Activated T-cell treated with anti-CD3 and anti-CD28 coated beads, Interleukin-2, amount 50 U/mL, for 48 hours (primary cell): ENCODE data around the gene BRME1.
A peak's percentile ranks its signal among the peaks of the same experiment; 100 is the strongest.
"Not testable (repeated sequence)": the region's sequence is repeated elsewhere in the genome, so short reads cannot be mapped to it uniquely, and the experiment has no call there.

ENCODE experiments used
- DNase-seq, 2 experiments: peaks; one replicate each; pipeline ENCODE4 v3.0.0-alpha.2; 2020

The BRME1 gene

DNA sequence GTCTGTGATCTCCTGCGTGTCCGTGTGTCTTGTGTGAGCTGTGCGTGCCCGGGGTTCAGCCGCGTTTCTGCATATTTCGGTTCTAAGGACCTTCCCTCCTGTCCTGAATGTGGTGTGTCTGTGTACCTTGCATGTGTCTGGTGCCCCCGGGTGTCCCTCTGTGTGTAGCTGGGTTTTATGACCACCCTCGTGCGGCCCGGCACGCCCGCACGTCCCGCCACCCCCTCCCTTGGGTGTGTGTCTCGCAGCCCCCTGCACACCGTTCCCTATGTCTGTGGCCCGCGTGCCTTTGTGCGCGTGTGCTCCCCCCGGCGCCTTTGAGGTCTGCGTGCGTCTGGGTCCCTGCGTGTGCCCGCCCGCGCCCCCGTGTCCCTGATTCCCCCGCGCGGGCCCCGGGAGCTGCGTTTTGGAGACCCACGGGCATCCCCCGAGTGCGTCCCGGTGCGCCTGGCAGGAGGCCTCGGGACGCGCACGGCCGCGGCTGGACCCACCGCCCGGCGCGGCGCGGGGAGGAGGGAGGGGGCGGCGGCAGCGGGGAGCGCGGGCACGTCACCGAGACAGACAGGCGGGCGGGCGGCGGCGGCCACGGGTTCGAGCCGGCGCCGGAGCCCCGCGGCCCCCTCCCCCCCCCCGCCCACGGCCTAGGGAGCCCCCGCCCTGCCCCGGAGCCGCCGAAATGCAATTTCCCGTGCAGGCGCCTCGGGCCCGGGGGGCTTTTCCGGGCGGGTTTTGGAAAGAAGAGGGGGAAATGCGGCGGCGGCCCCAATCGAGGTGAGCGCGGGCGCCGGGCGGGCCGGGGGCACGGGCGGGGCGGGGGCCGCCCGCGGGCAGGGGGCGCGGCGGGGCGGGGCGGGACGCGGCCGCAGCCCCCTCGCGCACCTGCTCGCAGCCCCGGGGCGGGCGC is 41.0 kb downstream of the BRME1 start:
- no peak for DNase-seq

DNA sequence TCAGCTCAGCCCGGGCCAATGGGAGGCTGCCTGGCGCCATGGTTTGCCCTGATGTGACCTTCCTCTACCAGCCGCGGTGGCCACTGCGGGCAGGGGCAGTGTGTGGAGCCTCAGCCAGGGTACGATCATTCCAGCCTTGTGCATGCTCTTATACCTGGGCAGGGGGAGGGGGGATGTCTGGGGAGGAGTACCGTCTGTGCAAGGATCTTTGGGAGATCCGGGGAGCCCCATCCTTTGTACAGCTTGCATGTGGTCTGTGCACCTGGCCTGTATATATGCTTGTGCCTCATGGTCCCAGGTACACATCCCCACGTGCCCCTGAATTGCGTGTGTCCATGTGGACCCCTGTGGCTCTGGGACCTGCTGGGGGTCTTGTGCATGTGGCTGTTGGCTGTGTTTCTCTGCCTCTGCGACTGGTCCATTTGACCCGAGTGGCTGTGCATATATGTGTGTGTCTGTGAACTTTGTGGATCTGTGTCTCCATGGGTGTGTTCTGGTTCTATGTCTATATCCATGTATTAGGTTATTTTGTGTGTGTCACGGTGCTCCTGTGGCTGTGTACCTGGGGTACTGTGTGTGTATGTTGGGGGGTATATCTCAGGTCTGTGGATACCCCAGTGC is 41.8 kb downstream of the BRME1 start:
- DNase-seq = peak in 1 of 2 experiments; percentile 42

DNA sequence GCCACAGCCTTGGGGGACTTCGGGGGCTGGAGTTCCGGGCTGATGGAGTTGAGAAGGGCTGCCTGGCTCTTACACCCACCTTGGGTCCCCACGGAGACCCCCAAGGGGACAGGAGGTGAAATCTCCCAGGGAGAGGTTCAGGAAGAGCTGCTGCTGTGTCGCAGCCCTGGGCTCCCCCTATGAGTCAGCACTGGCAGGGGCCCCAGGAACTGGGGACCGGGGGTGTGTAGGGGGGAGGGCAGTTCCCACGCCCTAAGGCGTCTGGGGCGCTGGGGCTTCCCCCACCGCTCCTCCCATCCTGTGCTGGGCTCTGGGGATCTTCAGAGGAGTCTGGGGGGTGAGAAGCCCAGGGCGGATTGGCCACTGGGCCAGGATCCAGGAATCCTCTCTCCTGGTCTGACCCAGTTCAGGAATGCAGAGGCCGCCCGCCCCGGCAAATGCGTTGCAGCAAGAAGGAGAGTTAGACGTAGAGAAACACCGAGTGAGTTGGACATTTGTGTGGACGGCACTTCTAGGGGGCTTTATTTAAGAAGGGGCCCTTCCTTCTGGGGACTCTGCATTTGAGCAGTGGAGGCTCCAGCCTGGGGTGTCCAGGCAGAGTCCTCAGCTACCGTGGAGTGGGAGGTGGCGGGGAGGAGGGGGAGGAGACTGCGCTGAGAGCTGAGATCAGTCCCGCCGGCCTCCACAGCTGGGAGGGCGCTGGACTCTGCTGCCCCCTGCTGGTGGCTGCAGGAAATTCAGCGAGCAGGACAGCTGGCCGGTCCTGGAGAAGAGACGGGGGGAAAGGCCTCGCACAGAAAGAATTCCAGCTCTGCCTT is 44.0 kb downstream of the BRME1 start:
- peak; percentile 93 to 95 for DNase-seq

DNA sequence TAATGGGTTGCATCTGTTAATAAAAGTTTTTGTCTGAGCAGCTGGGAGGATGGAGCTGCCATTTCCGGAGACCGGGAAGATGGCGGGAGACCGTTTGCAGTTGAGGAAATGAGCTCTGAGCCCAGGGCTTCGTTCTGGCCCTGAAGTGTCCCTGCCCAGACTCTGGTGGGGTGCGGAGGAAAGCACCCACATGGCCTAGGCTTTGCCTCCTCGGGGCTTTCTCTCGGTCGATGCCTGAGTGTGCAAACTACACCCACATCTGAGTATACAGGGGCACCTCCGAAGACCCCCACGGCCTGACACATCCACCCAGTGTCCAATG is 44.6 kb downstream of the BRME1 start:
- DNase-seq = no peak

DNA sequence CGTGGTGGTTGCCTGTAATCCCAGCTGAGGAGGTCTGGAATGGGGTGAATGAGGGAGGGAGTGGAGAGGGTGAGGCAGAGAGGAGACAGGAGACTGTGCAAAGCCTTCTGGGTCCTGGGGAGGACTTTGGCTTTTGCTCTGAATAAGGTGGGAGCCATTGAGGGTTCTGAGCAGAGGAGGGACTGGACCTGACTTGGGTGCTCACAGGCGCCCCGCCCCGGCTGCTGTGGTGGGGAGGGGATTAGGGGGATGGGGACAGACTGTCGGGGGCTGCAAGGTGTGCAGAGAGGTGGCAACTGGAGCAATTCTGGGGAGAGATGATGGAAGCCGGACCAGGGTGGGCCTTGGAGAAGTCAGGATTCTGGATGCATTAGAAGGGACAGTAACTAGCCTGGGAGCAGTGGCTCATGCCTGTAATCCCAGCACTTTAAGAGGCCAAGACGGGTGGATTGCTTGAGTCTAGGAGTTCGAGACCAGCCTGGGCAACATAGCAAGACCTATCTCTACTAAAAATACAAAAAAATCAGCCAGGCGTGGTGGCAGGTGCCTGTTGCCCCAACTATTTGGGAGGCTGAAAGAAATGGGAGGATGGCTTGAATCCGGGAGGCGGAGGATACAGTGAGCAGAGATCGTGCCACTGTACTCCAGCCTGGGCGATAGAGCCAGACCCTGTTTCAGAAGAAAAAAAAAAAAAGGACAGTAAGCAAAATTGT is 45.1 kb downstream of the BRME1 start:
- no peak for DNase-seq

DNA sequence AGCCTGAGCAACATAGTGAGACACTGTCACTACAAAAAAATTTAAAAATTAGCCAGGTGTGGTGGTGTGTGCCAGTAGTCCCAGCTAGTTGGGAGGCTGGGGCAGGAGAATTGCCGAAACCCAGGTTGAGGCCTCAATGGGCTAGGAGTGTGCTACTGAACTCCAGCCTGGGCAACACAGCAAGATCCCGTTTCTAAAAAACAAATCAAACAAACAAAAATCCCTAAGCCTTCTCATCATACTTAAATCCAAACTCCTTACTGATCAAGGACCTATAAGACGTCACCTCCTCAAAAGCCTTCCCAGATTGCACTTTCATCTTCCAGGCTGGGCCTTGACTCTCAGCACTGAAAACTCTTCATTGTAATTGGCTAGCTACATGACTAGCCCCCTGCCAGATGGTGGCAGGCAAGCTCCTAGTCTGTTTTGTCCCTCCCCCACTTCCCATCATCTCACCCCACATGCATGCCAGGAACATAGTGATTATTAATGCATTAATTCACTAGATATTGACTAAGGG is 46.5 kb downstream of the BRME1 start:
- no peak for DNase-seq

DNA sequence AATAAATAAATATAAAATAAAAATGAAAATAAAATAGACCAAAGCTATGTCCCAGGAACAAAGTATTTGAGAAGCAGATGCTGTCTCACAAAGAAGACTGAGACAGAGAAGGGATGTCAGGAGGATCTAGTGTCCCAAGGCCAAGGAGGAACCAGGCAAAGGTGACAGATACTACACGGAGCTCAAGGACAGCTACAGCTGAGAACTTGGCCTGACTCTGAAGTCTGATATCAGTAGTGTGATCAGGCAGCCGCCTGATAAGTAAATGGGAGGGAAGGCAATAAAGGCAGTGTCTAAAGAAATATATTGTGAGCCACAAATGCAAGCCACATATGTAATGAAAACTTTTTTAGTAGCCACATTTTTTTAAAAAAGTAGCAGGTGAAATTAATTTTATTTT is 49.4 kb downstream of the BRME1 start:
- DNase-seq = no peak

DNA sequence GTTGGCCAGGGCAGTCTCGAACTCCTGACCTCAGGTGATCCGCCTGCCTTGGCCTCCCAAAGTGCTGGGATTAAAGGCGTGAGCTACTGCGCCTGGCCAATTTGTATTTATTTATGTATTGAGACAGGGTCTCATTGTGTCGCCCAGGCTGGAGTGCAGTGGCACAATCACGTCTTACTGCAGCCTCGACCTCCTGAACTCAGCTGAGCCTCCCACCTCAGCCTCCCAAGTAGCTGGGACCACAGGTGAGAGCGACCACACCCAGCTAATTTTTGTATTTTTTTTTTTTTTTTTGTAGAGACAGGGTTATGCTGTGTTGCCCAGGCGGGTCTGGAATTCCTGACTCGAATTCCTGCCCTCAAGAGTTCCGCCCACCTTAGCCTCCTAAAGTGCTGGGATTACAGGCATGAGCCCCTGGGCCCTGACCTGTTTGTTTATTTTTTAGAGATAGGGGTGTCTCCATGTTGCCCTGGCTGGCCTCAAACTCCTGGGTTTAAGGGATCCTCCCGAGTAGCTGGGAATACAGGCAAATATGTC is 53.7 kb downstream of the BRME1 start:
- DNase-seq = not testable (repeated sequence)

DNA sequence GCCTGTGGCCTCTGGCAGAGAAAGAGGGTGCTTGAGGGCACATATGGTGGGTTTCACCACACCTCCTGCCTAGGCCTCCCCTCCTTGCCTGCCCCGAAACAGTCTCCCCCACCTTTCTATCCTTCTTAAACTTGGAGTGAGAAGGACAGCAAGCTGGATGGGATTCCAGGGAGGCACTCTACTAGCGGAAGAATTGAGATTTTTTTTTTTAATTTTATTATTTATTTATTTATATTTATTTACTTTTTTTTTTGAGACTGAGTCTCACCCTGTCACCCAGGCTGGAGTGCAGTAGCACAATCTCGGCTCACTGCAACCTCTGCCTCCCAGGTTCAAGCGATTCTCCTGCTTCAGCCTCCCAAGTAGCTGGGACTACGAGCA is 54.2 kb downstream of the BRME1 start:
- not testable (repeated sequence) for DNase-seq

DNA sequence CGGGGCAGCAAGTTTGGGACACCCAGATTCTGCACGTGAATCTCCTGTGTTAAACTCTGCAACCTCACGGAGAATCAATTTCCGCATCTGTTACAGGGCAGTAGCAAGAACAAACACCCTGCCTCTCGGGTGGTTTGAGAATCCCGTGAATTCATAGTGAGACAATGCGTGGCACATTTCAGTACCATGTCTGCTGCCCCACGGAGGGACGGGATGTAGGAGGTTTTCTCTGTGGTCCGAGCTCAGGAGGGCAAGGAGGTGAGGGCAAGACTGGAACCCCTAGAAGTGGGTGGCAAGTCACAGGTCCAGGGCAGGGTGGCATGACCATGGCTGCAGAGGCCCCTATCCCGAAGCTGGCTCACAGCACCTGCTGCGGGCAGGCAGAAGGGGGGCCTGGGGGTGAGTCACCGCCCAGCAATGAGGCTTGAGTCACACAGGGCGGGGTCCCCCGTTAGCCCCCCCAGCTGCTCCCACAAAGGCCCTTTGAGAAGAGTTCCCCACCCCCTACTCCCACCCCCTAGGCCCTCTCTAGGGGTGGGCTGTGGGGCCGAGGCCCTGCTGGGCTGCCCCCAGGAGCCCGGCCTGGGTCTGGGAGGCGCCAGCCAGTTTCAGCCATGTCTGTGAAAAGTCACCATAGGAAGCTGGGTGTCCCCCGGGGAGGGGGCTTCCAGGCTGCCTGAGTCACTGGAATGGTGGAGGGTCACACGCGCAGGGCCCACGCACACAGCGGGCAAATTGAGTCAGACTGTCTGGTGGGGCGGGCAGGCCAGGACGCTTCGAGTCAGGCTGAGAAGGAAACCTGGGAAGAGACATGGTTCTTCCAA is 54.8 kb downstream of the BRME1 start:
- DNase-seq = peak; percentile 70 to 74

DNA sequence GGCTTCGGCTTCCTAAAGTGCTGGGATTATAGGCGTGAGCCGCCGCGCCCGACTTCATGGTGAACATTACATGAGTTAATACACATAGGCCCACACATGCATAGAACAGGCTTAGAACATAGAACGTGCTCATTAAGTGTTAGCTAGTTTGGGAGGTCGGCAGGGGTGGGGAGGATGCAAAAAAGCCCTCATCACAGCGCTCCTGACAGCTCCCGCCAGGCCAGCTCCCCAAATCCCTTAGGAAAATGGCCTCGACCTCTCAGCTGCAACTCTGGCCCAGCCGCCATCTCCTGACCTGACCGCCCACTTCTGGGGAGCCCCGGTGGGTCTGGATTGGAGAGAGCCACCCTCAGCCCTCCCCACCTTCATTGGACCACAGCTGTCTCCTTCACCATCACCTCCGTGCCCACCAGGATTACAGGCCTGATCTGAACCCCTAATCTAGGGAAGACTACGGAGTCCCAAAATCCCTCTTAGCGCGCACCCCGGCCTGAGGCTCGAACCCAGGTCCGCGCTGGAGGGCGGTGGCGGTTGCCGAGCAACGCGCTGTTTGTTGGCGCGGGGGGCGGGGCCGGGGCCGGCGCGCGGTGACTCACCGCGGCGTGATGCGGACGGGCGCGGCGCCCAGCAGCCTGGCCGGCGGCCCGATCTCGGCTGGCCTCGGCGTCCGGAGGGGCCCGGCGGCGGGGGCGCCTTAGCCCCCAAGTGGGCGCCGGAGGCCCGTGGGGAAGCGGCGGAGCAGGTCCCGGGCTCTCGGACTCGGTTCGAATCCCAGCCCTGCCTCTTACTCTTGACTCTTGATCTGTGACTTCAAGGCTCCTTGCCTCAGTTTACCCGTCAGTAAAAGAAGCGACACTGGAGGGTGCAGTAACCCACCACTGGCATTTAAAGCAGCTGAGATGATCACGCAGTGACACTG is 55.7 kb downstream of the BRME1 start:
- peak; percentile 76 to 84 for DNase-seq

DNA sequence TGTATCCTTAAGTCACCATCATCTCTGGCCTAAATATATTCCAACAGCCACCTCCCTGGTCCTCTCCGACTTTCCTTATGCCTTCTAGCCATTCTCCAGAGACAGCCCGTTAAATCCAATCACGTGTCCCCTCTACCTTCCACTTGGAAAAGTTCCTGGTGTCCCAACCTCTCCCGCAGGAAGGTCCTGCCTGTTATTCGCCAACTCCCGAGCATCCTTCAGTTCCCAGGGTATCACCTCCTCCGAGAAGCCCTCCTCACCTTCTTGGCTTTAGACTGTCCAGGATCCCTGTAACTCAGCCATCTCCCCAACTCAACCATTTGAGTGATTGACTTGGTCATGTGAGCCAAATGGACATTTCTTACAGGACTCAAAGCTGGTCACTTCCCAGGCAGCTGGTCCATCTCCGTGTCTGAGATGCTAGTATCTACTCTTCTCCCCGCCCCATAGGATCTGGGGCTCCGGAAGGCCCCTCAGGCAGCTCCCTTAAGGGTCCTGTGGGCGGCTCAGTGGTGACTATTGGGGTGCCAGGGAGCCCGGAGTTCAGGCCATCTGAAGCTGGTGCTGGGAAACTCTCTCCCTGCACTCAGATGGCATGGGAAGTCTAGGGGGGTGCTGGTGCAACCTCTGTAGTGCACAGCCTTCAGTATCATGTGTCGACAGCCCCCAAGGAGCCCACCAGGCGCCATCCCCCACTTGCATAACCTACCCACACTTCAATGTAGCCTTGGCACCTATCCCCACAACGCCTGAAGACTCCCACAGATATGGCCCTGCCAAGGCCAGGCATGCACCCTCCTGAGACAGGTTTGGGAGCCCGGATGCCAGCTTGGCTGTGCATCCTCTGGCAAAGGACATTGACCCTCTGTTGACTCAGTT is 56.9 kb downstream of the BRME1 start:
- DNase-seq = peak in 1 of 2 experiments; percentile 23

DNA sequence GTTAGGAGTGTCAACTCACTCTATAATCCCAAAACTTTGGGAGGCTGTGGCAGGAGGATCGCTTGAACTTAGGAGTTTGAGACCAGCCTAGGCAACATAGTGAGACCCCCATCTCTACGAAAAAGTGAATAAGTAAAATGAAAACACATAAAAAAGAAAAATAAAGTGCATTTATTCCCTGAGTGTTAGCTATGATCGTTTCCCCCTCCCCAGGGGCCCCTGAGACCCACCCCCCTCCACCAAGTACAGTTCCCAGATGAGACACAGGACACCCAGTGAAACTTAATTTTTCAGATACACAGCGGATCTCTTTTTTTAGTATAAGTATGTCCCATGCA is 57.6 kb downstream of the BRME1 start:
- no peak for DNase-seq

DNA sequence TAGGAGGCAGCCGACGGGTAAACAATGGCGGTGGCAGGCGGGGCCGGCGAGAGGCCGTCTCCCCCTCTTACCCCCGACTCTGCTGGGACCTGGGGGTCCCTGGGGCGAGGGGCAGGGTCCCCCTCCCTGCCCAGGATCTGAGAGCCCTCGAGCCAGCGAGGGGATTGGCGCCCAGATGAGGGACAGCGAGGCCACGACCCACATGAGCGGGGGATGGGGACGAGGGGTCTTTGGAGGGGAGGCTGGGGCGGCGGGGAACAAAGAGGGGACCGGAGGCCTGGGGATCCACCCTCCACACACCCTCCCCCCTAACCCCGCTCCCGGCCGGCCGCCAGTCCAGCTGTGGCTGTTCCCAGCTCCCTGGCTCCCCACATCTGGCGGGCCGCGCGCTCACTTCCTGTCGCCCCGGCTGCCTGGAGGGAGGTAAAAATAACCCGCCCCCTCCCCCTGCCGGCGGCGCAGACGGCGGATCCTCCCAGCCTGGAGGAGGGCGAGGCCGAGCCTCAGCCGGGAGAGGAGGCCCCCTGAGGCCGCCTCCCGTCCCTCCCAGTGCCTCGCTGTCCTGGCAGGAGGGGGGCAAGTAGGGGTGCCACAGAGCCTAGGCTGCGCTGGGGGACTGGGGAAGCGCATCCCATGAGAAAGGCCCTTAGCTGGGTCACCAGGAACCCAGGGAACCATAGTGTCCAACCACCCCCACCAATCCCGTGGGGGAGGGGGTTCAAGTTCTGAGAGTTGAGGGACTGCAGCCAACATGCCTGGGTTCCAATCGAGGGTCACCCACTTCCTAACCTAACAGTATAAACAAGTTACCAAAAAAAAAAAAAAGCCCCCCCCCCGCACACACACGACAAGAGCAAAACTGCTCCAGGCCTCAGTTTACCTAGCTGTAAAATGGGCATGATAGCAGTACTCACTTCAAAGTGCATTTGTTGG is 58.2 kb downstream of the BRME1 start:
- DNase-seq = peak; percentile 84 to 88

DNA sequence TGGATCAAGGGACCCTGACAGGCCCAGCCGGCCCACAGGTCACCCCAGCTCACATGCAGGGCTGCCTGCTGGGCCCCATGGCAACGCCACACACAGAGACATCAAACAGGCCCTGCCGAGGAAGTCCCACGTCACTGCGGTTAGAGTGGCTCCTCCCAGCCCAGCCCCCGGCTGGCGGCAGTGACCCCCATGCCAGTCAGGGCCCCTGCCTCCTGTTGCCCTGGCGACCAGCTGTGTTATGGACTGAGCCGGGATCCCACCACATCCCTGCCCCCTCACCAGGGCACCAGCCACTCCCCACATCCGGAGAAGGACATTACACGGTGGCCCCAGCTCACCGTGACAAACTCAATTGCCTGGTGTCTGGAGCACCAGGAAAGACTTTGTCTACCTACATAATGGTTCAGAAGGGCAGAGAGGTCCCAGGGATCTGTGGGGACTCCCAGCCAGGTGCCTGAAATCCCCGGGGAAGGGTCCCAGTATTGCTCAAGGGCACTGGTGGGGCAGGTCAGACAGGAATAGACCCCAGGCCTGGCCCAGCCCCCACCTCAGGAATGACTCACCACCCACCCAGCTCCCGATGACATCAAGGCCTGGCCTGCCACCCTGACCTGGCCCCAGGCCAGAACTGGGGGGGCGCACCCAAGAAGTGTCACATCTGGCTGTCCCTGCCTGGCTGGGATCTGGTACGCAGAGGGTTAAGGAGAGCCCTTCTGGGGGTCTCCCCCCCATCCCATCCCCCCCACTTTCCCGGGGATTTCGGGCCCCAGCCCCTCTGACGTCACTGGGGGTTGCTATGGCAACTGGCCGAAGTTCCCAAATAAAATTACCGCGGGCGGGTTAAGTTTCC is 59.1 kb downstream of the BRME1 start:
- peak; percentile 94 to 97 for DNase-seq

DNA sequence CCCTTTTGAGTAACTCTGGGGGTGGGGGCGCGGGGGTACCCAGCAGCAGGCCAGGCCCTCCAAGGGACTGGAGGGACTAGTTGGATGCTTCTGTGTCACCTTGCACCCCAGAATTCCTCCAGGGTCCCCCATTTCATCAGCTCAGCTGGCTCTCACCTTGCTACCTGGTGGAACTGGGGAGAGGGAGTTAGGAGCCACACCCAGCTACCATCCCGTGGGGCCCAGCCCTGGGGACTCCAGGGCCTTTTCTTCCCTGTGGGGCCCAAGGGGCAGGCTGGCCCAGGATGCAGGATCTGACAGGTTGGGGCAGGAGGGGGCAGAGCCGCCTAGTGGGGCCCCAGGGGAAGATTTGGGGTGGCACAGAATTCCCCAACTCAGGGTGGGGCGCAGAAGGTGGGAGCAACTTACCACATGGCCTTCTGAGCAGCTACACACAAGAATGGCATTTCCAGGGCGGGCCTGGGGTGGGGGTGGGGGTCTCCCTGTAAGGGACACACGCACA is 61.7 kb downstream of the BRME1 start:
- DNase-seq = peak in 1 of 2 experiments; percentile 26
